Measurements from ENCODE around the gene CHST11. TPM values are rescaled to one million over a fixed set of nuclear protein-coding genes. Genes with fewer than 3 reads are reported as not detected.

The CHST11 gene
- total and polyA plus RNA-seq, 2 of the 4 experiments (the other 2 are of a cell fraction) = 1.4 to 2.7 TPM

DNA sequence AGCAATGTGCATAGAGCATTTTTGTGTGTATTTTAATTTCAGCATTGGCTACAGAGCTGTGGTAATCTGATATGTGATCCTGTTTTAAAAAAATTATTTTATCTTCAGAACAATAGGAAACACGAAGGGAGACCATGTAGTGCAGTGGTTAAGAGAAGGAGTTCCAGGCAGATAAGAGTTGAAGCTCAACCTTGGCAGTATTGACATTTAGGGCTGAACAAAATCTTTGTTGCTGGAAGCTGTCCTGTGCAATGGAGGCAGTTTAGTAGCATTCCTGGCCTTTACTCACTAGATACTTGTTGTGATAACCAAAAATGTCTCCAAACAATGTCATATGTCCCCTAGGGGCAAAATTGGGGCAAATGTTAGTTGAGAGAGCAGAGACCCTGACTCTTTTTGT, 59.2 kb downstream of the CHST11 start:
- no peak overlapping the region for H3K14ac ChIP-seq (replicated peaks; ENCODE audit: low read depth, low read length)
- H3K9me3 ChIP-seq (ENCODE audit: control insufficient read depth, insufficient read depth, low read length) = no peaks in the 10 kb centered on the region
- no peaks in the 10 kb centered on the region for H3K9me1 ChIP-seq (ENCODE audit: insufficient read depth, low read length)
- dilution Hi-C loops (cut with HindIII; ENCODE audit: low sequenced_read_pairs, unreplicated experiment) (no loop called here), intact Hi-C loops (cut with micrococcal nuclease) (no loop called here), in situ Hi-C loops (cut with MboI; ENCODE audit: low sequenced_read_pairs) (no loop called here)
- H2BK5ac ChIP-seq (ENCODE audit: low read depth, low read length, poor library complexity, severe bottlenecking) = no peak overlapping the region
- peaks cover 4% of the 10 kb centered on the region for H3K27me3 ChIP-seq (ENCODE audit: control insufficient read depth, insufficient read depth, low read length)
- BruUV-seq (replicated peaks) = no TSS peak
- no peak overlapping the region for H4K91ac ChIP-seq (ENCODE audit: insufficient read depth, low read depth, low read length)
- H3K79me1 ChIP-seq (ENCODE audit: low read depth in 1 of 2, low read length in 2 of 2) = no peaks in the 10 kb centered on the region
- no peak for DNase-seq
- no peaks in the 10 kb centered on the region for H4K20me1 ChIP-seq (ENCODE audit: insufficient read depth, low read length)
- H3K23ac ChIP-seq (ENCODE audit: low read depth, low read length) = no peak overlapping the region
- H3K4me2 ChIP-seq (ENCODE audit: low read depth, low read length) = no peak overlapping the region
- no peak overlapping the region for H2BK20ac ChIP-seq (ENCODE audit: low read depth, low read length)
- no peak overlapping the region for H3K4me3 ChIP-seq (ENCODE audit: insufficient read depth, low read depth, low read length)
- CTCF ChIA-PET = no interaction called here
- no peak overlapping the region for H4K8ac ChIP-seq (ENCODE audit: low read depth in 2 of 2, low read length in 2 of 2)
- H2AFZ ChIP-seq (replicated peaks; ENCODE audit: low read length, poor library complexity) = no peak overlapping the region
- no peak overlapping the region for H2AK5ac ChIP-seq (ENCODE audit: low read depth, low read length)
- H4K5ac ChIP-seq (ENCODE audit: low read depth, low read length) = no peak overlapping the region
- H3K56ac ChIP-seq (ENCODE audit: extremely low read depth, insufficient read depth, low read length) = no peak overlapping the region
- WGBS, 2 experiments (ENCODE audit: extremely low coverage in 2 of 2, insufficient read length in 1 of 2) = no CpG with 5 or more reads among the region's 1 CpG
- no peak overlapping the region for H3K18ac ChIP-seq (ENCODE audit: low read depth, low read length)
- ATAC-seq (ENCODE audit: low read depth) = no peak
- H3K4me1 ChIP-seq (ENCODE audit: control insufficient read depth, insufficient read depth, low read length) = no peaks in the 10 kb centered on the region
- no peak for TF ChIP-seq SMC3 (IDR thresholded peaks at IDR 0.05; ENCODE audit: low read depth, low read length)
- no peak for TF ChIP-seq RAD21 (IDR thresholded peaks at IDR 0.05; ENCODE audit: low read length)
- TF ChIP-seq, protein P1, sequence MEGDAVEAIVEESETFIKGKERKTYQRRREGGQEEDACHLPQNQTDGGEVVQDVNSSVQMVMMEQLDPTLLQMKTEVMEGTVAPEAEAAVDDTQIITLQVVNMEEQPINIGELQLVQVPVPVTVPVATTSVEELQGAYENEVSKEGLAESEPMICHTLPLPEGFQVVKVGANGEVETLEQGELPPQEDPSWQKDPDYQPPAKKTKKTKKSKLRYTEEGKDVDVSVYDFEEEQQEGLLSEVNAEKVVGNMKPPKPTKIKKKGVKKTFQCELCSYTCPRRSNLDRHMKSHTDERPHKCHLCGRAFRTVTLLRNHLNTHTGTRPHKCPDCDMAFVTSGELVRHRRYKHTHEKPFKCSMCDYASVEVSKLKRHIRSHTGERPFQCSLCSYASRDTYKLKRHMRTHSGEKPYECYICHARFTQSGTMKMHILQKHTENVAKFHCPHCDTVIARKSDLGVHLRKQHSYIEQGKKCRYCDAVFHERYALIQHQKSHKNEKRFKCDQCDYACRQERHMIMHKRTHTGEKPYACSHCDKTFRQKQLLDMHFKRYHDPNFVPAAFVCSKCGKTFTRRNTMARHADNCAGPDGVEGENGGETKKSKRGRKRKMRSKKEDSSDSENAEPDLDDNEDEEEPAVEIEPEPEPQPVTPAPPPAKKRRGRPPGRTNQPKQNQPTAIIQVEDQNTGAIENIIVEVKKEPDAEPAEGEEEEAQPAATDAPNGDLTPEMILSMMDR (conservative IDR thresholded peaks at IDR 0.05; ENCODE audit: low read depth, low read length) = no peak
- TF ChIP-seq BHLHE40 (IDR thresholded peaks at IDR 0.05; ENCODE audit: low read depth, low read length) = no peak
- no peak for TF ChIP-seq NFE2L2 (IDR thresholded peaks at IDR 0.05; ENCODE audit: low read depth, low read length)
- TF ChIP-seq FOS (IDR thresholded peaks at IDR 0.05; ENCODE audit: low read depth, low read length) = no peak
- no peak for TF ChIP-seq RCOR1 (IDR thresholded peaks at IDR 0.05; ENCODE audit: insufficient replicate concordance, low read length)
- TF ChIP-seq CHD1 (IDR thresholded peaks at IDR 0.05; ENCODE audit: low read depth, low read length) = no peak
- no peak for TF ChIP-seq MXI1 (IDR thresholded peaks at IDR 0.05; ENCODE audit: borderline replicate concordance, low read depth, low read length)
- TF ChIP-seq MAZ (IDR thresholded peaks at IDR 0.05; ENCODE audit: borderline replicate concordance, low read depth, low read length) = no peak
- TF ChIP-seq, protein P2, sequence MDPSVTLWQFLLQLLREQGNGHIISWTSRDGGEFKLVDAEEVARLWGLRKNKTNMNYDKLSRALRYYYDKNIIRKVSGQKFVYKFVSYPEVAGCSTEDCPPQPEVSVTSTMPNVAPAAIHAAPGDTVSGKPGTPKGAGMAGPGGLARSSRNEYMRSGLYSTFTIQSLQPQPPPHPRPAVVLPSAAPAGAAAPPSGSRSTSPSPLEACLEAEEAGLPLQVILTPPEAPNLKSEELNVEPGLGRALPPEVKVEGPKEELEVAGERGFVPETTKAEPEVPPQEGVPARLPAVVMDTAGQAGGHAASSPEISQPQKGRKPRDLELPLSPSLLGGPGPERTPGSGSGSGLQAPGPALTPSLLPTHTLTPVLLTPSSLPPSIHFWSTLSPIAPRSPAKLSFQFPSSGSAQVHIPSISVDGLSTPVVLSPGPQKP (IDR thresholded peaks at IDR 0.05; ENCODE audit: borderline replicate concordance, low read depth, low read length) = no peak
- no peak for TF ChIP-seq USF2 (IDR thresholded peaks at IDR 0.05; ENCODE audit: low read depth, low read length)
- no peak for TF ChIP-seq RFX5 (IDR thresholded peaks at IDR 0.05; ENCODE audit: low read depth, low read length)
- TF ChIP-seq POLR2A (IDR thresholded peaks at IDR 0.05; ENCODE audit: low read depth, low read length) = no peak
- no peak for TF ChIP-seq MAFK (IDR thresholded peaks at IDR 0.05; ENCODE audit: low read depth, low read length)
- TF ChIP-seq CEBPB (IDR thresholded peaks at IDR 0.05; ENCODE audit: low read depth, low read length) = no peak
- no peak overlapping the region for H2BK15ac ChIP-seq (ENCODE audit: low read depth, low read length)
- POLR2A ChIA-PET (ENCODE audit: unreplicated experiment) = no interaction called here
- no peak overlapping the region for H3K9ac ChIP-seq (ENCODE audit: low read depth, low read length)
- H2BK120ac ChIP-seq (ENCODE audit: low read depth, low read length) = no peak overlapping the region
- no peak overlapping the region for H2AK9ac ChIP-seq (replicated peaks; ENCODE audit: low read depth, low read length, poor library complexity)
- H3K36me3 ChIP-seq (ENCODE audit: control insufficient read depth, insufficient read depth, low read length) = no peaks in the 10 kb centered on the region
- H3K27ac ChIP-seq (ENCODE audit: insufficient read depth, low read length) = no peak overlapping the region
- no peak overlapping the region for H3K4ac ChIP-seq (ENCODE audit: low read depth, low read length)
